ENCODE data around the gene ACP1.

The ACP1 gene

GRCh38 chr2:289362-290089 lies 24.8 kb downstream of the ACP1 start:
- Histone ChIP-seq H3K4me3 (ENCODE audit: control insufficient read depth in 1 of 7, extremely low read depth in 1 of 7, insufficient read depth in 4 of 7, low read depth in 2 of 7, low read length in 6 of 7) (peak overlapping the region; percentile 3 to 83 (median 61)), H3K27me3 (replicated peaks in 2 of 5; ENCODE audit: control insufficient read depth in 4 of 5, insufficient read depth in 5 of 5, low read length in 4 of 5) (peaks cover 19 to 51% (median 29%) of the 10 kb centered on the region in 5 experiments), H3K9me3 (ENCODE audit: control extremely low read depth in 1 of 5, control insufficient read depth in 4 of 5, insufficient read depth in 2 of 5, low read depth in 1 of 5, low read length in 4 of 5) (no peaks in the 10 kb centered on the region), H3K27ac (ENCODE audit: insufficient read depth in 1 of 2, low read depth in 1 of 2, low read length in 2 of 2, poor library complexity in 1 of 2, severe bottlenecking in 2 of 2) (no peak overlapping the region), H3K36me3 (ENCODE audit: control insufficient read depth in 4 of 4, insufficient read depth in 4 of 4, low read length in 3 of 4) (no peaks in the 10 kb centered on the region), H3K4me1 (ENCODE audit: control extremely low read depth in 1 of 4, control insufficient read depth in 4 of 4, insufficient read depth in 4 of 4, low read length in 3 of 4) (peaks cover 0 to 29% (median 23%) of the 10 kb centered on the region in 4 experiments)
- ChIA-PET POLR2A (no interaction called here), CTCF (interaction anchor here (0.8 to 2.7 kb wide), 13 partner anchors 9 to 348 kb away, joined by 3 to 21 read pairs (median 4); no protein-coding TSS in a partner anchor)
- peak in 2 of 3 donors; percentile 31 to 47 for DNase-seq
- WGBS (ENCODE audit: insufficient coverage) = 1% methylated on average over 49 of the region's 60 CpGs

- Histone ChIP-seq H3K36me3 (ENCODE audit: control insufficient read depth in 4 of 4, insufficient read depth in 4 of 4, low read length in 3 of 4) (no peaks in the 10 kb centered on the region), H3K9me3 (ENCODE audit: control extremely low read depth in 1 of 5, control insufficient read depth in 4 of 5, insufficient read depth in 2 of 5, low read depth in 1 of 5, low read length in 4 of 5) (no peaks in the 10 kb centered on the region), H3K27me3 (replicated peaks in 2 of 5; ENCODE audit: control insufficient read depth in 4 of 5, insufficient read depth in 5 of 5, low read length in 4 of 5) (peaks cover 17 to 52% (median 29%) of the 10 kb centered on the region in 5 experiments), H3K4me1 (ENCODE audit: control extremely low read depth in 1 of 4, control insufficient read depth in 4 of 4, insufficient read depth in 4 of 4, low read length in 3 of 4) (peaks cover 0 to 29% (median 23%) of the 10 kb centered on the region in 4 experiments), H3K27ac (ENCODE audit: insufficient read depth in 1 of 2, low read depth in 1 of 2, low read length in 2 of 2, poor library complexity in 1 of 2, severe bottlenecking in 2 of 2) (no peak overlapping the region), H3K4me3 (ENCODE audit: control insufficient read depth in 1 of 7, extremely low read depth in 1 of 7, insufficient read depth in 4 of 7, low read depth in 2 of 7, low read length in 6 of 7) (peak overlapping the region; percentile 3 to 83 (median 61))
- CTCF ChIA-PET = interaction anchor here (0.8 to 2.7 kb wide), 11 partner anchors 10 to 348 kb away, joined by 3 to 21 read pairs (median 4); no protein-coding TSS in a partner anchor
- 5% methylated on average over 4 of the region's 15 CpGs for WGBS (ENCODE audit: insufficient coverage)
- POLR2A ChIA-PET = no interaction called here
- peak; percentile 71 to 77 (median 75) for DNase-seq
Measured at GRCh38 chr2:290090-290722, 25.5 kb downstream of the ACP1 start.

- peaks cover 3 to 33% (median 16%) of the 10 kb centered on the region in 5 experiments for H3K27me3 ChIP-seq (replicated peaks in 2 of 5; ENCODE audit: control insufficient read depth in 4 of 5, insufficient read depth in 5 of 5, low read length in 4 of 5)
- H3K4me1 ChIP-seq (ENCODE audit: control extremely low read depth in 1 of 4, control insufficient read depth in 4 of 4, insufficient read depth in 4 of 4, low read length in 3 of 4) = peaks cover 0 to under 1% (median 0%) of the 10 kb centered on the region in 4 experiments
- H3K36me3 ChIP-seq (ENCODE audit: control insufficient read depth in 4 of 4, insufficient read depth in 4 of 4, low read length in 3 of 4) = no peaks in the 10 kb centered on the region
- ChIA-PET POLR2A (no interaction called here), CTCF (no interaction called here)
- no peak overlapping the region for H3K4me3 ChIP-seq (ENCODE audit: control insufficient read depth in 1 of 7, extremely low read depth in 1 of 7, insufficient read depth in 4 of 7, low read depth in 2 of 7, low read length in 6 of 7)
- no peak overlapping the region for H3K27ac ChIP-seq (ENCODE audit: insufficient read depth in 1 of 2, low read depth in 1 of 2, low read length in 2 of 2, poor library complexity in 1 of 2, severe bottlenecking in 2 of 2)
- no peaks in the 10 kb centered on the region for H3K9me3 ChIP-seq (ENCODE audit: control extremely low read depth in 1 of 5, control insufficient read depth in 4 of 5, insufficient read depth in 2 of 5, low read depth in 1 of 5, low read length in 4 of 5)
- WGBS (ENCODE audit: insufficient coverage) = 93% methylated on average over 5 of the region's 5 CpGs
- no peak for DNase-seq
Measured at GRCh38 chr2:295090-295489, 30.3 kb downstream of the ACP1 start.

GRCh38 chr2:296354-296753 lies 31.6 kb downstream of the ACP1 start:
- Histone ChIP-seq H3K4me3 (ENCODE audit: control insufficient read depth in 1 of 7, extremely low read depth in 1 of 7, insufficient read depth in 4 of 7, low read depth in 2 of 7, low read length in 6 of 7) (no peak overlapping the region), H3K9me3 (ENCODE audit: control extremely low read depth in 1 of 5, control insufficient read depth in 4 of 5, insufficient read depth in 2 of 5, low read depth in 1 of 5, low read length in 4 of 5) (peaks cover 0 to 2% (median 0%) of the 10 kb centered on the region in 5 experiments), H3K36me3 (ENCODE audit: control insufficient read depth in 4 of 4, insufficient read depth in 4 of 4, low read length in 3 of 4) (no peaks in the 10 kb centered on the region), H3K27me3 (replicated peaks in 2 of 5; ENCODE audit: control insufficient read depth in 4 of 5, insufficient read depth in 5 of 5, low read length in 4 of 5) (peaks cover 0 to 28% (median 11%) of the 10 kb centered on the region in 5 experiments), H3K27ac (ENCODE audit: insufficient read depth in 1 of 2, low read depth in 1 of 2, low read length in 2 of 2, poor library complexity in 1 of 2, severe bottlenecking in 2 of 2) (no peak overlapping the region), H3K4me1 (ENCODE audit: control extremely low read depth in 1 of 4, control insufficient read depth in 4 of 4, insufficient read depth in 4 of 4, low read length in 3 of 4) (no peaks in the 10 kb centered on the region)
- WGBS (ENCODE audit: insufficient coverage) = 95% methylated on average over 2 of the region's 3 CpGs
- CTCF ChIA-PET = no interaction called here
- POLR2A ChIA-PET = no interaction called here
- no peak for DNase-seq

GRCh38 chr2:305366-305765 lies 40.6 kb downstream of the ACP1 start:
- H3K9me3 ChIP-seq (ENCODE audit: control extremely low read depth in 1 of 5, control insufficient read depth in 4 of 5, insufficient read depth in 2 of 5, low read depth in 1 of 5, low read length in 4 of 5) = peaks cover 0 to 10% (median 0%) of the 10 kb centered on the region in 5 experiments
- peaks cover 0 to 2% (median 0%) of the 10 kb centered on the region in 5 experiments for H3K27me3 ChIP-seq (replicated peaks in 2 of 5; ENCODE audit: control insufficient read depth in 4 of 5, insufficient read depth in 5 of 5, low read length in 4 of 5)
- ChIA-PET POLR2A (no interaction called here), CTCF (no interaction called here)
- H3K4me3 ChIP-seq (ENCODE audit: control insufficient read depth in 1 of 7, extremely low read depth in 1 of 7, insufficient read depth in 4 of 7, low read depth in 2 of 7, low read length in 6 of 7) = no peak overlapping the region
- H3K27ac ChIP-seq (ENCODE audit: insufficient read depth in 1 of 2, low read depth in 1 of 2, low read length in 2 of 2, poor library complexity in 1 of 2, severe bottlenecking in 2 of 2) = no peak overlapping the region
- no peaks in the 10 kb centered on the region for H3K36me3 ChIP-seq (ENCODE audit: control insufficient read depth in 4 of 4, insufficient read depth in 4 of 4, low read length in 3 of 4)
- no peak for DNase-seq
- H3K4me1 ChIP-seq (ENCODE audit: control extremely low read depth in 1 of 4, control insufficient read depth in 4 of 4, insufficient read depth in 4 of 4, low read length in 3 of 4) = no peaks in the 10 kb centered on the region
- WGBS (ENCODE audit: insufficient coverage) = 94% methylated on average over 9 of the region's 9 CpGs

- no peak overlapping the region for H3K27ac ChIP-seq (ENCODE audit: insufficient read depth in 1 of 2, low read depth in 1 of 2, low read length in 2 of 2, poor library complexity in 1 of 2, severe bottlenecking in 2 of 2)
- H3K4me3 ChIP-seq (ENCODE audit: control insufficient read depth in 1 of 7, extremely low read depth in 1 of 7, insufficient read depth in 4 of 7, low read depth in 2 of 7, low read length in 6 of 7) = no peak overlapping the region
- H3K4me1 ChIP-seq (ENCODE audit: control extremely low read depth in 1 of 4, control insufficient read depth in 4 of 4, insufficient read depth in 4 of 4, low read length in 3 of 4) = no peaks in the 10 kb centered on the region
- no peak for DNase-seq
- ChIA-PET CTCF (no interaction called here), POLR2A (no interaction called here)
- H3K27me3 ChIP-seq (replicated peaks in 2 of 5; ENCODE audit: control insufficient read depth in 4 of 5, insufficient read depth in 5 of 5, low read length in 4 of 5) = peaks cover 0 to 2% (median 0%) of the 10 kb centered on the region in 5 experiments
- H3K36me3 ChIP-seq (ENCODE audit: control insufficient read depth in 4 of 4, insufficient read depth in 4 of 4, low read length in 3 of 4) = no peaks in the 10 kb centered on the region
- no peaks in the 10 kb centered on the region for H3K9me3 ChIP-seq (ENCODE audit: control extremely low read depth in 1 of 5, control insufficient read depth in 4 of 5, insufficient read depth in 2 of 5, low read depth in 1 of 5, low read length in 4 of 5)
- 75% methylated on average over 9 of the region's 13 CpGs for WGBS (ENCODE audit: insufficient coverage)
Measured at GRCh38 chr2:309148-309953, 44.6 kb downstream of the ACP1 start.

Data from common myeloid progenitor, CD34-positive (primary cell).